Adrenal gland (tissue), 5 donors: Measurements from ENCODE around the gene GH2.
A peak's percentile ranks its signal among the peaks of the same experiment; 100 is the strongest.

Experiments used
- CTCF ChIP-seq, 6 experiments: fragments of 450-650 bp in 4 of 6; fragments of 200-600 bp in 2 of 6; sonication (generic) in 1 of 6; IDR thresholded peaks; 1 replicate in 5 of 6; 2 replicates in 1 of 6; pipeline versions ENCODE4 v1.5.1 to v1.8.0; 2016 to 2021; ENCODE audit warnings: antibody characterized with exemption in 6 of 6, mild to moderate bottlenecking in 2 of 6, moderate library complexity in 1 of 6
- POLR2A ChIP-seq, 2 donors: fragments of 450-650 bp; IDR thresholded peaks; one replicate each; pipeline ENCODE4 v1.6.1; 2017; ENCODE audit warnings: antibody characterized with exemption in 2 of 2, mild to moderate bottlenecking in 2 of 2, moderate library complexity in 1 of 2
- donor health status: DM: no; HTN: no; CAD: no.

- TF ChIP-seq CTCF (IDR thresholded peaks at IDR 0.05) (peak in 1 of 6 experiments; percentile 73), POLR2A (IDR thresholded peaks at IDR 0.05) (peak; percentile 74 to 100)
These were observed 39.0 kb downstream of the GH2 start, which contains the start of gene SMARCD2 for GRCh38 chr17:63842540-63843386.
